B cell (primary cell): ENCODE measurements around the gene HNRNPF. TPM values are rescaled to one million over a fixed set of nuclear protein-coding genes. Genes with fewer than 3 reads are reported as not detected.
A peak's percentile ranks its signal among the peaks of the same experiment; 100 is the strongest.

Source experiments
- ATAC-seq: fragments of 200-7000 bp; cut with Tn5 transposase; one replicate; pipeline ENCODE4 v1.10.0; 2021; ENCODE audit warnings: low read depth, mild to moderate bottlenecking, moderate number of reproducible peaks, moderate library complexity
- CTCF ChIA-PET: fragments of 350-600 bp; sonication (Branson Sonifier 250); formaldehyde crosslinking; loops from one replicate; lab custom pipeline; 2021; ENCODE audit warnings: antibody characterized with exemption, inconsistent platforms; lab: Charles Lee
- POLR2A ChIA-PET: fragments of 350-600 bp; sonication (Branson Sonifier 250); formaldehyde crosslinking; loops from one replicate; lab custom pipeline; 2021; ENCODE audit warnings: antibody characterized with exemption; lab: Charles Lee
- DNase-seq: peaks from one replicate; pipeline ENCODE4 v3.0.0; 2013
- H2AFZ ChIP-seq: 2 replicates; pipeline ENCODE4 v1.6.1; 2012; ENCODE audit warnings: mild to moderate bottlenecking, low read depth, low read length; ENCODE audit not compliant: insufficient read depth, poor library complexity, severe bottlenecking
- H3K27ac ChIP-seq, 2 donors: 1 replicate in 1 of 2; 2 replicates in 1 of 2; pipeline ENCODE4 v1.5.1; 2012 to 2013; ENCODE audit warnings: low read length in 2 of 2, mild to moderate bottlenecking in 2 of 2, moderate library complexity in 1 of 2
- H3K27me3 ChIP-seq, 4 experiments: fragments of 200-600 bp in 1 of 4; sonication (generic) in 1 of 4; replicated peaks in 1 of 4; 1 replicate in 2 of 4; 2 replicates in 2 of 4; pipeline versions ENCODE4 v1.6.1 to v1.7.0; 2013 to 2016; ENCODE audit warnings: low read length in 3 of 4, mild to moderate bottlenecking in 2 of 4, mixed read lengths in 1 of 4, moderate library complexity in 1 of 4; ENCODE audit not compliant: insufficient read depth in 4 of 4, control insufficient read depth in 3 of 4; ENCODE audit errors: control extremely low read depth in 1 of 4
- H3K36me3 ChIP-seq, 2 experiments: replicated peaks in 1 of 2; 1 replicate in 1 of 2; 2 replicates in 1 of 2; pipeline versions ENCODE4 v1.6.1 to v1.7.1; 2013; ENCODE audit warnings: low read length in 1 of 2; ENCODE audit not compliant: insufficient read depth in 2 of 2, control insufficient read depth in 1 of 2; ENCODE audit errors: control extremely low read depth in 1 of 2, extremely low read depth in 1 of 2
- H3K4me1 ChIP-seq, 2 donors: fragments of 200-600 bp in 1 of 2; sonication (generic) in 1 of 2; 1 replicate in 1 of 2; 2 replicates in 1 of 2; pipeline versions ENCODE4 v1.5.1 to v1.6.1; 2013 to 2017; ENCODE audit warnings: low read length in 2 of 2; ENCODE audit not compliant: control insufficient read depth in 2 of 2, insufficient read depth in 2 of 2
- H3K4me2 ChIP-seq: replicated peaks from 2 replicates; pipeline ENCODE3; 2012; ENCODE audit warnings: mild to moderate bottlenecking, low read depth, low read length; ENCODE audit not compliant: poor library complexity, severe bottlenecking
- H3K4me3 ChIP-seq, 5 experiments: fragments of 200-600 bp in 1 of 5; sonication (generic) in 1 of 5; 1 replicate in 3 of 5; 2 replicates in 2 of 5; pipeline versions ENCODE4 v1.5.1 to v1.7.0; 2011 to 2016; ENCODE audit warnings: low read length in 4 of 5, mild to moderate bottlenecking in 4 of 5, low read depth in 2 of 5, control low read depth in 1 of 5, moderate library complexity in 1 of 5; ENCODE audit not compliant: insufficient read depth in 1 of 5; ENCODE audit errors: control extremely low read depth in 1 of 5, extremely low read depth in 1 of 5
- H3K79me2 ChIP-seq: fragments of 200-600 bp; sonication (generic); one replicate; pipeline ENCODE4 v1.6.0; 2016; ENCODE audit warnings: low read length; ENCODE audit not compliant: control insufficient read depth, insufficient read depth
- H3K9ac ChIP-seq: fragments of 200-600 bp; sonication (generic); 2 replicates; pipeline ENCODE4 v1.6.1; 2017; ENCODE audit warnings: mild to moderate bottlenecking, low read length, moderate library complexity
- H3K9me3 ChIP-seq, 3 donors: one replicate each; pipeline versions ENCODE4 v1.6.1 to v1.7.1; 2013; ENCODE audit warnings: low read length in 2 of 3; ENCODE audit not compliant: control insufficient read depth in 2 of 3, insufficient read depth in 1 of 3; ENCODE audit errors: control extremely low read depth in 1 of 3
- H4K20me1 ChIP-seq: 2 replicates; pipeline ENCODE4 v1.6.0; 2012; ENCODE audit warnings: mild to moderate bottlenecking, low read length; ENCODE audit not compliant: insufficient read depth, control insufficient read depth, poor library complexity, severe bottlenecking
- H3K27ac Mint-ChIP-seq: one replicate; pipeline ENCODE4 v1.8.0; 2021; ENCODE audit warnings: mixed read lengths
- H3K27me3 Mint-ChIP-seq: one replicate; pipeline ENCODE4 v1.8.0; 2021; ENCODE audit warnings: mixed read lengths
- H3K4me1 Mint-ChIP-seq: one replicate; pipeline ENCODE4 v1.8.0; 2021; ENCODE audit warnings: mixed read lengths
- H3K4me3 Mint-ChIP-seq: one replicate; pipeline ENCODE4 v1.8.0; 2021; ENCODE audit warnings: mixed read lengths
- H3K9me3 Mint-ChIP-seq: one replicate; pipeline ENCODE4 v1.8.0; 2022; ENCODE audit warnings: mixed read lengths; ENCODE audit not compliant: insufficient read depth
- EZH2 ChIP-seq: IDR thresholded peaks from 2 replicates; pipeline ENCODE4 v1.6.1; 2012; ENCODE audit warnings: borderline replicate concordance, low read depth, mild to moderate bottlenecking, moderate library complexity, low read length; ENCODE audit not compliant: insufficient read depth, poor library complexity, severe bottlenecking
- WGBS: methylation state at CpG from one replicate; pipeline ENCODE4 v1.1.5; 2013; ENCODE audit warnings: missing lambda C conversion rate; ENCODE audit not compliant: insufficient coverage; 5-methylcytosine and 5-hydroxymethylcytosine counted together
- intact Hi-C: fragments of 100-400 bp; cut with micrococcal nuclease; formaldehyde crosslinking; loops from one replicate; pipeline ENCODE4 v1.10.0; 2022
- polyA plus RNA-seq: library from polyadenylated mRNA; depleted of rRNA; stranded (reverse); fragments of >200 nt; gene quantifications from 2 replicates; pipeline ENCODE4 v1.2.3, GENCODE V29; 2012
- total RNA-seq, 2 donors: library from RNA; stranded (reverse); fragments of 120-200 nt in 1 of 2; gene quantifications; 1 replicate in 1 of 2; 2 replicates in 1 of 2; pipeline versions ENCODE4 v1.2.3 to v1.2.4, GENCODE V29; 2013 to 2022
- TF ChIP-seq, protein P1 (sequence below): fragments of 200-600 bp; IDR thresholded peaks from one replicate; pipeline ENCODE4 v1.8.0; 2022; ENCODE audit warnings: antibody characterized with exemption, mild to moderate bottlenecking

HNRNPF gene
- total and polyA plus RNA-seq, 2 donors (not counting 1 experiment from before 2014, with no cell fraction given), result 76.7 to 161 TPM

DNA sequence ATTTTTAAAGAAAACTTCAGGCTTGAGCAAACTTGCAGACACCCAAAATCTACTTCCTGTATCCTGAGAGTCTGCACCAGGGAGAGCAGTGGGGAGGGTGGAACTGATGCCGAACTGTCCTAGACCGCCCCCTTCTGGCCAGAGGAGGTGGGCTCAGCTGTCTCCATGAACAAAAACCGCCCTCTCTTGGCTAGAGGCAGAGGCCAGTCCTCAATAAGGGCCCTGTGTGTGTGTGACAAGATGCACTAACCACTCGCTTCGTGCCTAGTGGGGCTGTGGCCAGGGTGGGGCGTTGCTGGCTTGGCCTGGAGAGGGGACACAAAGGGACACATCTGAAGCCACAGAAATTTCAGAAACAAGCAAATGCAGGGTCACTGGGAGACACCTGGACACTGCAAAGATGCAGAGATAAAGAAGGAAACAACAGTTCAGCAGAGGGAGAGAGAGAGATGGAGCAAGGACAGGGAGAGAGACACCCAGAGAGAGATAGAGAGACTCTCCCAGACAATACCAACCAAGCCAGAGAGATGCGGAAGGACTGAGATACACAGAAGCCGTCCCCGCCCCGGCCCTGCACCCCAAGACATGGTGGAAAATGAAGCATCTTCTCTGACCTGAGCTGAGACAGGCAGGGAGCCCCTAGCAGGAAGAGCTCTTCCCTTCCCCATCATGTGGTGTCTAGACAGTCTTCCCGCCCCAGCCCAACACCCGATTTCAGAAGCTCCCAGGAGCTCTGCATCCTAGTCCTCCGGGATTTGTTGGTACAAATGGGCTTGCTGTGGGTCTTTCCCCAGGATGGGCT is 60.3 kb downstream of the HNRNPF start:
- Histone ChIP-seq H3K9ac (no peak overlapping the region), H3K9me3 (no peaks in the 10 kb centered on the region), H3K4me3 (no peak overlapping the region), H2AFZ (peak overlapping the region; percentile 53), H3K4me1 (peaks cover 8 to 15% of the 10 kb centered on the region in 2 donors), H3K27me3 (peaks cover 0 to 14% (median 4%) of the 10 kb centered on the region in 4 experiments), H3K27ac (no peak overlapping the region), H3K4me2 (peak overlapping the region; percentile 29), H3K36me3 (no peaks in the 10 kb centered on the region), H3K79me2 (no peaks in the 10 kb centered on the region), H4K20me1 (no peaks in the 10 kb centered on the region)
- H3K4me1 Mint-ChIP-seq, result peaks cover 6% of the 10 kb centered on the region
- H3K27ac Mint-ChIP-seq, result no peak overlapping the region
- peak; percentile 86 for DNase-seq
- H3K27me3 Mint-ChIP-seq, result peaks cover 14% of the 10 kb centered on the region
- CTCF ChIA-PET, result interaction anchor here (0.6 to 3.4 kb wide), 14 partner anchors 13 to 228 kb away, joined by 3 to 33 read pairs (median 3); no protein-coding TSS in a partner anchor
- intact Hi-C loops, result loop anchor here (1.0 to 5.0 kb wide), 7 partner anchors 14 to 481 kb away; partner anchors contain the start of gene CSGALNACT2
- POLR2A ChIA-PET, result no interaction called here
- no peak overlapping the region for H3K4me3 Mint-ChIP-seq
- H3K9me3 Mint-ChIP-seq, result no peaks in the 10 kb centered on the region
- 46% methylated on average over 12 of the region's 13 CpGs for WGBS
- ATAC-seq, result peak; percentile 100
- no peak for TF ChIP-seq EZH2
- TF ChIP-seq, protein P1, sequence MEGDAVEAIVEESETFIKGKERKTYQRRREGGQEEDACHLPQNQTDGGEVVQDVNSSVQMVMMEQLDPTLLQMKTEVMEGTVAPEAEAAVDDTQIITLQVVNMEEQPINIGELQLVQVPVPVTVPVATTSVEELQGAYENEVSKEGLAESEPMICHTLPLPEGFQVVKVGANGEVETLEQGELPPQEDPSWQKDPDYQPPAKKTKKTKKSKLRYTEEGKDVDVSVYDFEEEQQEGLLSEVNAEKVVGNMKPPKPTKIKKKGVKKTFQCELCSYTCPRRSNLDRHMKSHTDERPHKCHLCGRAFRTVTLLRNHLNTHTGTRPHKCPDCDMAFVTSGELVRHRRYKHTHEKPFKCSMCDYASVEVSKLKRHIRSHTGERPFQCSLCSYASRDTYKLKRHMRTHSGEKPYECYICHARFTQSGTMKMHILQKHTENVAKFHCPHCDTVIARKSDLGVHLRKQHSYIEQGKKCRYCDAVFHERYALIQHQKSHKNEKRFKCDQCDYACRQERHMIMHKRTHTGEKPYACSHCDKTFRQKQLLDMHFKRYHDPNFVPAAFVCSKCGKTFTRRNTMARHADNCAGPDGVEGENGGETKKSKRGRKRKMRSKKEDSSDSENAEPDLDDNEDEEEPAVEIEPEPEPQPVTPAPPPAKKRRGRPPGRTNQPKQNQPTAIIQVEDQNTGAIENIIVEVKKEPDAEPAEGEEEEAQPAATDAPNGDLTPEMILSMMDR, result peak; percentile 87

DNA sequence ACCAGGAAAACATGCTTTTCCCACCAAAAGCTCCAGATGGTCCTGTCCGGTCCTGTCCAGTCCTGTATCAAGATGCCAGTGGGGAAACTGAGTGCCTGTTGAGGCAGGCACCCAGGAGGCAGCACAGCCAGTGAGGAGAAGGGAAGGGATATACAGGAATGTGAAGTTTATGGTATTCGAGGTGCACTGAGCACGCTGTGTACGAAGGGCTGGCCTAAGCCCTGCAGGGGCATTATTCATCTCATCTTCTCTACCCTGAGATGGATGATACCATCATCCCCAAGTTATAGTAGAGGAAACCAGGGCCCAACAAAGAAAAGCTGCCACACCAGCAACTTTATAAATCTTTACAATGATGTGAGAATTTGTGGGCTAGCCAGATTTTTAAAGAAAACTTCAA is 61.0 kb downstream of the HNRNPF start:
- ChIA-PET POLR2A (no interaction called here), CTCF (interaction anchor here (0.6 to 3.4 kb wide), 12 partner anchors 14 to 106 kb away, joined by 3 to 33 read pairs (median 3); no protein-coding TSS in a partner anchor)
- no peaks in the 10 kb centered on the region for H3K9me3 Mint-ChIP-seq
- intact Hi-C loops, result loop anchor here (1.0 to 5.0 kb wide), 7 partner anchors 14 to 481 kb away; partner anchors contain the start of gene CSGALNACT2
- H3K36me3 ChIP-seq, result no peaks in the 10 kb centered on the region
- DNase-seq (no peak), ATAC-seq (no peak)
- no peak overlapping the region for H3K9ac ChIP-seq
- no peak overlapping the region for H3K27ac Mint-ChIP-seq
- no peak overlapping the region for H3K27ac ChIP-seq
- TF ChIP-seq EZH2, result no peak
- TF ChIP-seq, protein P1, result no peak
- H4K20me1 ChIP-seq, result no peaks in the 10 kb centered on the region
- H3K9me3 ChIP-seq, result no peaks in the 10 kb centered on the region
- peaks cover 14% of the 10 kb centered on the region for H3K27me3 Mint-ChIP-seq
- peak overlapping the region; percentile 29 for H3K4me2 ChIP-seq
- no CpG with 5 or more reads among the region's 4 CpGs for WGBS
- no peak overlapping the region for H3K4me3 ChIP-seq
- no peaks in the 10 kb centered on the region for H3K79me2 ChIP-seq
- peaks cover 6% of the 10 kb centered on the region for H3K4me1 Mint-ChIP-seq
- peak overlapping the region; percentile 53 for H2AFZ ChIP-seq
- peaks cover 8 to 15% of the 10 kb centered on the region in 2 donors for H3K4me1 ChIP-seq
- no peak overlapping the region for H3K4me3 Mint-ChIP-seq
- peaks cover 0 to 14% (median 4%) of the 10 kb centered on the region in 4 experiments for H3K27me3 ChIP-seq
